Omental fat pad (tissue), 4 donors: ENCODE measurements around the gene ALKBH4. TPM values are rescaled to one million over a fixed set of nuclear protein-coding genes. Genes with fewer than 3 reads are reported as not detected.
"Not testable (repeated sequence)": the region's sequence is repeated elsewhere in the genome, so short reads cannot be mapped to it uniquely, and the experiment has no call there.

Experiments
- ATAC-seq: fragments of 150-250 bp; one replicate; pipeline ENCODE4 v1.9.1; 2016; ENCODE audit warnings: mild to moderate bottlenecking, moderate library complexity; ENCODE audit not compliant: low FRiP score
- DNase-seq: peaks from one replicate; pipeline ENCODE4 v3.0.0-alpha.2; 2019; ENCODE audit warnings: low spot score
- total RNA-seq, 4 donors: library from RNA; depleted of rRNA; stranded (reverse); fragments of >200 nt; gene quantifications; one replicate each; pipeline ENCODE4 v1.1.0, GENCODE V29; 2016
- TF ChIP-seq, protein P1 (sequence below), 3 donors: fragments of 450-650 bp; IDR thresholded peaks; one replicate each; pipeline ENCODE4 v1.5.1; 2016 to 2017; ENCODE audit warnings: antibody characterized with exemption in 3 of 3, mild to moderate bottlenecking in 3 of 3, moderate library complexity in 2 of 3

The ALKBH4 gene
- total RNA-seq, 4 donors from 2014 or later: 7.9 to 12.6 (median 9.7) TPM

DNA sequence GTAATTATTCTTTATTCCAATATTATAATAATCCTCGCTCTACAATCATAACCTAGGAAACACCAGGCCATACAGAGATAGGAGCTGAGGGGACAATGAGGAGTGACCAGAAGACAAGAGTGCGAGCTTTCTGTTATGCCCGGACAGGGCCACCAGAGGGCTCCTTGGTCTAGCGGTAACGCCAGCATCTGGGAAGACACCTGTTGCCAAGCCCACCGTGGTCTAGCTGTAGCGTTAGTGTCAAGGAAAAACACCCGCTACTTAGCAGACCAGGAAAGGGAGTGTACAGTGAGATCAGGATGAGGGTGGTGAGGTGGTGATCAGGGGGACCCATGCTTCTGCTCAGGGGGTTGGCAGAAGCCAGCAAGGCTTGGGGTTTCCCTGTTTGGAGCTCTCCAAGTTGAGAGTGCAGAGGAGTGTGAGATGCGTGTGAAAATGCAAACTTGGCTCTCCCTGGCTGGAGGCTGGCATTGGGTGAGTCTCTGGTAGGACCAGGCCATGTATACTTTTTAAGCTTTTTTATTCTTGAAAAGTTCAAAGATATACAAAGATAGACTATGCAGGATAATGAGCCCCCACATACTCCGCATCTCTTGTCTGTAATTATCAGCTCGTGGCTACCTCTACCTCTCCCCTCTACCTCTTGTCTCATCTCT lies 15.4 kb upstream of the ALKBH4 start:
- ATAC-seq: not testable (repeated sequence)
- TF ChIP-seq, protein P1, sequence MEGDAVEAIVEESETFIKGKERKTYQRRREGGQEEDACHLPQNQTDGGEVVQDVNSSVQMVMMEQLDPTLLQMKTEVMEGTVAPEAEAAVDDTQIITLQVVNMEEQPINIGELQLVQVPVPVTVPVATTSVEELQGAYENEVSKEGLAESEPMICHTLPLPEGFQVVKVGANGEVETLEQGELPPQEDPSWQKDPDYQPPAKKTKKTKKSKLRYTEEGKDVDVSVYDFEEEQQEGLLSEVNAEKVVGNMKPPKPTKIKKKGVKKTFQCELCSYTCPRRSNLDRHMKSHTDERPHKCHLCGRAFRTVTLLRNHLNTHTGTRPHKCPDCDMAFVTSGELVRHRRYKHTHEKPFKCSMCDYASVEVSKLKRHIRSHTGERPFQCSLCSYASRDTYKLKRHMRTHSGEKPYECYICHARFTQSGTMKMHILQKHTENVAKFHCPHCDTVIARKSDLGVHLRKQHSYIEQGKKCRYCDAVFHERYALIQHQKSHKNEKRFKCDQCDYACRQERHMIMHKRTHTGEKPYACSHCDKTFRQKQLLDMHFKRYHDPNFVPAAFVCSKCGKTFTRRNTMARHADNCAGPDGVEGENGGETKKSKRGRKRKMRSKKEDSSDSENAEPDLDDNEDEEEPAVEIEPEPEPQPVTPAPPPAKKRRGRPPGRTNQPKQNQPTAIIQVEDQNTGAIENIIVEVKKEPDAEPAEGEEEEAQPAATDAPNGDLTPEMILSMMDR (IDR thresholded peaks at IDR 0.05): peak in 1 of 3 donors; percentile 18
- peak; percentile 22 for DNase-seq

DNA sequence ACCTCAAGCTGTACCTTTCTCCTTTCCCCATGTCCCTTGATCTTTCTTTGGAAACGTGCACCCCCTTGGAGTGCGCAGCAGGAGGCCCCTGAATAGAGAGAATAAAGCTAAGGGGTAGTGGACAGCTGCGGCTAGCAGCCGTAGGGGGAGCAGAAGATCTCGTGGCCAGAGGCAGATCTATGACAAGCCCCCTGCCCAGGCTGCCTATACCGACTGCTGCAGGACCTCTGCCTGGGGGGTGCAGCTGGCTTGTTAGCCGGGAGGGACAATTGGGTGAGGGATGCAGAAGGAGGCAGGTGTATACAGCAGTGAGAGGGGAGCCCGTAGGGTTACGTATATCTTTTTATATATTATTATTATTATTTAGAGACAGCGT lies 14.5 kb upstream of the ALKBH4 start:
- not testable (repeated sequence) for ATAC-seq, DNase-seq

DNA sequence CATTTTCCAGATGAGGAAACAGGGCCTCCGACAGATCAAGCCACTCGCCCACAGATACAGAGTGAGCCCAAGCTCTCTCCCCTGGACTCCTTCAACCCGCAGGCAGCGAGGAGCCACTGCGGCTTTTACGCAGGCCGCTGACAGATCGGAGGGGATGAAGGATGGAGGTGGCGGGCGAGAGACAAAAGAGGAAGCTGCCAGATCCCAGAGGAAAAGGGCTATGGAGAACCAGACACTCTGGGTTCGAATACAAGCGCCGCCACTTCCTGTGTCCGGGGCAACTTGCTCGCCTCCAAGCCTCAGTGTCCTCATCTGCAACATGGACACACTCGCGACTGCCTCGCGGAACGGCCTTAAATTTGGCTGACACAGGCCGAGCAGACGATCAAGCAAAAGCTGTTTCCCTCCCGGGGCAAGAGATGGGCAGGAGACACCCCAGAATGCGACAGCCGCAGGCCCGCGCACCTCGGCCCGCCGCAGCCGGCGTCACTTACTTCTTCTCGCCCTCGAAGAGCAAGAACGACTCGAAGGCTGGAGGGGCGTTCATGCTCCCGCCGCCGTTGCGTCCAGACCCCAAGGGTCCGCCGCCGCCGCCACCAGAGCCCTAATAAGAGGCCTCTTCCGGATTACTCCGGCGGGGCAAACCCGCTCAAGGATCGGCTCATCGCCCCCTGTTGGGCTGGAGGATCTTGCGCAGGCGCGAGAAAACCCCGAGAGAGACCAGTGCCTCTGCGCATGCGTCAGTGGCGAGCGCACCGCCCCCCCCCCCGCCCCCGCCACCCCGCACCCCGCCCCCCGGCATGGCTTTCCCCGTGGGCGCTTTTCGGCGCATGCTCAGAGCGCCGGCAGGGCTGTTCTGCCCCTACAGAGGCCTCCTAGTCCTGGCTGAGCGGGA lies 13.9 kb upstream of the ALKBH4 start, which contains the start of gene POLR2J:
Gene POLR2J, minus strand, starts transcription at position 609 of the 895 bp plus-strand sequence. Its CDS starts 62 bp downstream, at position 547.
- peak; percentile 69 for DNase-seq

DNA sequence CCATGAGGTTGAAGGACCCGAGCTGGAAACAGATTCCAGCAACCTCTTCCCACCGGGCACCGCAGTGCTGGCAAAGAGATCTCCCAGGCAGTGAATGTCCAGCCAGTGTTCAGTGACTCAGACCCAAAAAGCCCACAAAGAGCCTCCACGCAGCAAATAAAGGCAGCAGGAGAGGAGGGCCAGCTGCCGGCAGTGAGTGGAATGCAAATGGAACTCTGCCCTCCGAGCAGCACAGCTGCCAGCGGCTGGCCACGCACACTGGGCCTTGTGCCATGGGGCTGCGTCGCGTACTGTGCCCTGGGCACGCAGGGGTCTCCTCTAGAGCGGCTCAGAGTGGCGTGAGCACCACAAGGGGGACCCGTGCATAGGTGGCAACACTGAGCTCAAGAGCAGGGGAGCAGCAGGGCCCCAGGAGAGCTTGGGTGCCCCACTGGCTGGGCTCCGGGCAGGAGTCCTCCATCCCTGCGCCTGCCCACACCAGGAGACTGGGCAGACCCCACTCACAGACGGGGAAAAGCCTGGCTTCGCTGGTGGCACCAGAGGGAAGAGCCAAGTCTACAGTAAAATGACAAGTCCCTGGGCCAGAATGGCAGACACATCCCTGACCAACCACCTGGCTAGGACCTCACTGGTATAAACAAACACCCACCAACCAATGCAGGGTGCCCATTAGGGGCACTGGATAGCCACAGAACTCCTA lies 10.2 kb upstream of the ALKBH4 start:
- ATAC-seq: not testable (repeated sequence)

More for the DNA sequence above, 13.9 kb upstream of the ALKBH4 start, which contains the start of gene POLR2J:
- ATAC-seq: peak; percentile 90

DNA sequence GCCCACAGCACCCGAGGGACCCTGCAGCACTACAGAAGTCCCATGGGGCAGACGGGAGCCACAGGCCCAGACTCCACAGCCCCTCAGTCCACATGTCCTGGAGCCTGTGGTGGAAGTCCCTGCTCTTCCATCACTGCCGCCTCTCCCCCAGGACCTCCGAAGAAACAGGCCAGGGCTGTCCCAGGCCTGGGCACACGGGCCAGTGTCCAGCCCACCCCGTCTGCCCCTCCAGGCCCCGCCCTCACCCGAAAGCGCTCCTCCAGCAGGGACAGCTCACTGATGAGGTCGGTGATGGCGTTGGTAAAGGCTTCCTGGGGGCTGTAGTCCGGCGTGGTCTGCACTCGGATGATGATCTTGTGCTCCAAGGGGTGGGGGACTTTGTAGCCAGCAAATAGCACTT lies 9.5 kb upstream of the ALKBH4 start:
- ATAC-seq, DNase-seq: not testable (repeated sequence)

More for the DNA sequence above, 10.2 kb upstream of the ALKBH4 start:
- DNase-seq: peak; percentile 6

DNA sequence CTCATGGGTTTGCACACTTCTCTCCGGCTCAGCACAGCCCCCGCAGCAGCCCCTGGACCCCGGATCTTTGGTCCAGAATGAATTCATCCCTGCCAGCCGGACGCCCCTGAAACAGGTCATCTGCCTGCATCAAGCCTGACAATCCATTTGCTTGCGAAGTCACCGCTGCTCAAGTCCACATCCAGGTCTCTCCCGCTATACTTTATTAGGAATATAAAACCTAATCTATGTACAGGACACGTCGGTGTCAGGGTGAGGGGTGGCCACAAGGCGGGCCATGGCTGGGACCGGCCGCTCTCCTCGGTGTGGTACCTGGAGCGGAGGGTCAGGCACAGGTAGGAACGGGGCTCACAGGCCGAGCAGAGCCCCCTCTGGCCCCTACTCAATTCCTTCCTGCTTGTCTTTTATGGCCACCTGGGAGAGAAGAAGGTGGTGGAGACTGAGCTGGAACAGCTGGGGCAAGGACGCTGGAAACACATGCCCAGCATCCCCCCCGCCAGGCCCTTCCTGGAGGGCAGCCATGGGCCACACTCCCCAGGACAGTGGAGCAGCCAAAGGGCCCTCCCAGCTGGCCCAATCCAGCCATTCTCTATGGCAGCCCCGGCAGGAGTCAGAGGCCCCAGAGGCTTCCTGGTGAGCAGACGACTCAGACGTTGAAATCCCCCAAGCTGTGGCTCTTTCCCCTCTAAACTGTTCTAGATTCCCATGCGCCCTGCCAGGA lies 8.8 kb upstream of the ALKBH4 start:
- DNase-seq (no peak), ATAC-seq (no peak)
- TF ChIP-seq, protein P1 (IDR thresholded peaks at IDR 0.05): no peak

DNA sequence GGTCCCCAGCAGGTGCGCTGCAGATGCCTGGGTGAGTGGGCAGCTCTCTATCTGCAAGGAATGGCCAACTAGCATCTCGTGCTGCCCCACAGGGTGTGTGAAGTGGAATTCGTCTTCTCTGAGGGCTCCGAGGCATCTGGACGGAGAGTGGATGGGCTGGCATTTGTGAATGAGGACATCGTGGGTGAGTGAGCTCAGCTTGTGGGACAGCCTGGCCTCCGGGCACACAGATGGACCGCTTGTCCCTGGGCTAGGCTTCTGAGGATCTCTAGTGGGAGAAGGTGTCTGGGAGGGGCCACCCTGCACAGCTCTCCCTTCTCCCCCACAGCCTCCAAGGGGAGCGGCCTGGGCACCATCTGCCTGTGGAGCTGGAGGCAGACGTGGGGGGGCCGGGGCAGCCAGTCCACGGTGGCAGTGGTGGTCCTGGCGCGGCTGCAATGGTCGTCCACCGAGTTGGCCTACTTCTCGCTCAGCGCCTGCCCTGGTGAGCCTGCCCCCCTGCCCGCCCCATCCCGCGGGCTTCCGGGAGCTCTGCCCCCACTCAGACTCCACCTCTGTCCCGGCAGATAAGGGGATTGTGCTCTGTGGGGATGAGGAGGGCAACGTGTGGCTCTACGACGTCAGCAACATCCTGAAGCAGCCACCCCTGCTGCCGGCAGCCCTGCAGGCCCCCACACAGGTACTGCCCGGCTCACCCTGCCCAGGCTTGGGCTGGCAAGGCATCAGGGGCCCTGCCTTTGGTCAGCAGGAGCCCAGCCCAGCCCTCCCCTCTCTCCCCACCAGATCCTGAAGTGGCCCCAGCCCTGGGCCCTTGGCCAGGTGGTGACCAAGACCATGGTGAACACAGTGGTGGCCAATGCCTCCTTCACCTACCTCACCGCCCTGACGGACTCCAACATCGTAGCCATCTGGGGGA lies 7.7 kb upstream of the ALKBH4 start:
- TF ChIP-seq, protein P1 (IDR thresholded peaks at IDR 0.05): no peak
- ATAC-seq: no peak
- DNase-seq: no peak

DNA sequence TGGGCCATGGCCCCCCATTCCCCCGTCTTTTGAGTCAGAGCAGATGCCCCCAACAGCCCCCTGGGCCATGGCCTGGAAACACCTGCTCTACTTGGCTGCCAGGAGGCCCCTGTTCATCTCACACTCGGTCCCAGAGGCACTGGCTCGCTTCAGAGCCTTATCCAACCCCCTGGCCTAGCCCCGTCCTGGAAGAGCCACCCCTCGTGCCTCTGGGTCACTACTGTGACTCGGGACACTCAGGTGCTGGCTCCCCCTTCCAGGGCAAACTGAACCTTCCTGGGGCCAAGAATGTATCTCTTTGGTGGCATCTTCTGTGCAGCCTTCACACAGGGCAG lies 7.1 kb upstream of the ALKBH4 start:
- TF ChIP-seq, protein P1 (IDR thresholded peaks at IDR 0.05): no peak
- no peak for DNase-seq
- no peak for ATAC-seq
